Measurements from ENCODE around the gene PPFIBP2.

- TF ChIP-seq CTCF (IDR thresholded peaks at IDR 0.05) (no peak), EZH2 (IDR thresholded peaks at IDR 0.05; ENCODE audit: borderline replicate concordance, insufficient read depth, low read depth, low read length, poor library complexity, severe bottlenecking) (no peak)
These were observed 59.4 kb downstream of the PPFIBP2 start for GRCh38 chr11:7573193-7573557.

Measured in B cell (primary cell).